Gastroesophageal sphincter (tissue), 3 donors: ENCODE data around the gene SCYGR3.

Source experiments
- CTCF ChIP-seq, 4 experiments: fragments of 200-600 bp in 2 of 4; fragments of 450-650 bp in 2 of 4; sonication (generic) in 1 of 4; IDR thresholded peaks; one replicate each; pipeline ENCODE4 v1.5.1; 2017 to 2019; ENCODE audit warnings: antibody characterized with exemption in 4 of 4, mild to moderate bottlenecking in 2 of 4, moderate library complexity in 2 of 4
- EP300 ChIP-seq: sonication (generic); formaldehyde crosslinking; IDR thresholded peaks from one replicate; pipeline ENCODE4 v1.6.1; 2017; ENCODE audit warnings: antibody characterized with exemption, mild to moderate bottlenecking
- POLR2A ChIP-seq, 2 donors: fragments of 450-650 bp; IDR thresholded peaks; one replicate each; pipeline ENCODE4 v1.6.1; 2017; ENCODE audit warnings: antibody characterized with exemption in 2 of 2, mild to moderate bottlenecking in 2 of 2, moderate library complexity in 1 of 2

GRCh38 chr2:227578642-227579041, 36.0 kb downstream of the SCYGR3 start:
- TF ChIP-seq CTCF (IDR thresholded peaks at IDR 0.05) (no peak), POLR2A (IDR thresholded peaks at IDR 0.05) (no peak), EP300 (no peak)
